ENCODE measurements around the gene PPP1R13B. TPM values are rescaled to one million over a fixed set of nuclear protein-coding genes. Genes with fewer than 3 reads are reported as not detected.

PPP1R13B gene
- total RNA-seq, 1 experiment from 2014 or later, result 17.8 TPM

DNA sequence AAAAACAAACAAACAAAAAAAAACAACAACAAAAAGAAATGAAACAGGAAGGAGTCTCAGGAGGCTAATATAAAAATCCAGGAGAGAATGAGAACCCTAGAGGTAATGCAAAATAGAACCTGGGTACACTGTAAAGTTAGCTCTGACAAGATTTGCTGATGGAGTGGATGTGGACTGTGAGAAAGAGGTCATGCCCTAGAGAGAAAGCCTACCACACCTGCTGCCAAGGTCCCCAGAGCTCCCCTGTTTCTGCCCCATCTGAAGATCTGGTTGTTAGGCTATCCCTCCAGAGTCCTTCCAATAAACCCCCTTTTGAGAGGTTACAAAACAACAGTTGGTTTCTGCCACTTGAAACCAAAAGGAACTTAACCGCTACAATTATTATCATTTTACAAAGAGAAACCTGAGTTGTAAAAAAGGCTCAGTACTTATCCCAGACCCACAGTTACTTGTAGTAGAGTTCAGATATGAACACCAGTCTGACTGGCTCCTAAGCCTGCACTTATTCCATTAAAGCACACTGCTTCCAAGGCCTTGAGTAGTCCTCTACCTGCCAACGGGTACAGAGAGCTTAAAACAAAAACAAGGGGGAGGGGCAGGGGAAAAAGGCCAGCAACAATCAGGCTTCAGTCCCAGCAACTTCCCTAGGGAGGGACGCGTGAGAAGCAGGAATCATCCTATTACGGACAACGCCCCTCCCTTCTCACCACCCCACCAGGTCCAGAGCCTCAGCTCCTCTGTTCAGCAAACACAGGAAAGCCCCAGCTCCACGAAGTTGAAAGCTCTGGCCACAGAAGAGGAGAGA is 27.7 kb downstream of the PPP1R13B start (continued):
- no peak for TF ChIP-seq CTCF (IDR thresholded peaks at IDR 0.05 in 2 of 3, conservative IDR thresholded peaks at IDR 0.05 in 1 of 3; ENCODE audit: borderline replicate concordance in 1 of 3, insufficient read depth in 1 of 3, low read depth in 2 of 3, low read length in 2 of 3)
- TF ChIP-seq EZH2phosphoT487 (IDR thresholded peaks at IDR 0.05; ENCODE audit: borderline replicate concordance), result no peak

GRCh38 chr14:103818870-103819269 is 28.5 kb downstream of the PPP1R13B start:
- no peak for ATAC-seq
- BruUV-seq (replicated peaks), result no TSS peak
- no peak for TF ChIP-seq ATF3 (IDR thresholded peaks at IDR 0.05)
- TF ChIP-seq FOSL1 (IDR thresholded peaks at IDR 0.05; ENCODE audit: low read depth), result no peak
- no peak for TF ChIP-seq POLR2AphosphoS5 (IDR thresholded peaks at IDR 0.05; ENCODE audit: low read depth, low read length)
- TF ChIP-seq, protein P1, sequence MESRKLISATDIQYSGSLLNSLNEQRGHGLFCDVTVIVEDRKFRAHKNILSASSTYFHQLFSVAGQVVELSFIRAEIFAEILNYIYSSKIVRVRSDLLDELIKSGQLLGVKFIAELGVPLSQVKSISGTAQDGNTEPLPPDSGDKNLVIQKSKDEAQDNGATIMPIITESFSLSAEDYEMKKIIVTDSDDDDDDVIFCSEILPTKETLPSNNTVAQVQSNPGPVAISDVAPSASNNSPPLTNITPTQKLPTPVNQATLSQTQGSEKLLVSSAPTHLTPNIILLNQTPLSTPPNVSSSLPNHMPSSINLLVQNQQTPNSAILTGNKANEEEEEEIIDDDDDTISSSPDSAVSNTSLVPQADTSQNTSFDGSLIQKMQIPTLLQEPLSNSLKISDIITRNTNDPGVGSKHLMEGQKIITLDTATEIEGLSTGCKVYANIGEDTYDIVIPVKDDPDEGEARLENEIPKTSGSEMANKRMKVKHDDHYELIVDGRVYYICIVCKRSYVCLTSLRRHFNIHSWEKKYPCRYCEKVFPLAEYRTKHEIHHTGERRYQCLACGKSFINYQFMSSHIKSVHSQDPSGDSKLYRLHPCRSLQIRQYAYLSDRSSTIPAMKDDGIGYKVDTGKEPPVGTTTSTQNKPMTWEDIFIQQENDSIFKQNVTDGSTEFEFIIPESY (IDR thresholded peaks at IDR 0.05; ENCODE audit: extremely low read depth, insufficient replicate concordance, low read length), result no peak
- no peak for TF ChIP-seq ZNF274 (IDR thresholded peaks at IDR 0.05; ENCODE audit: low read depth, low read length)
- TF ChIP-seq CTCF (IDR thresholded peaks at IDR 0.05 in 2 of 3, conservative IDR thresholded peaks at IDR 0.05 in 1 of 3; ENCODE audit: borderline replicate concordance in 1 of 3, insufficient read depth in 1 of 3, low read depth in 2 of 3, low read length in 2 of 3), result no peak
- TF ChIP-seq, protein P2, sequence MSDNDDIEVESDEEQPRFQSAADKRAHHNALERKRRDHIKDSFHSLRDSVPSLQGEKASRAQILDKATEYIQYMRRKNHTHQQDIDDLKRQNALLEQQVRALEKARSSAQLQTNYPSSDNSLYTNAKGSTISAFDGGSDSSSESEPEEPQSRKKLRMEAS (IDR thresholded peaks at IDR 0.05), result no peak
- no peak for TF ChIP-seq SP1 (IDR thresholded peaks at IDR 0.05; ENCODE audit: low read depth)
- no peak for TF ChIP-seq CEBPB (IDR thresholded peaks at IDR 0.05; ENCODE audit: low read depth)
- no peak for TF ChIP-seq RAD21 (IDR thresholded peaks at IDR 0.05; ENCODE audit: low read depth)
- TF ChIP-seq EGR1 (IDR thresholded peaks at IDR 0.05; ENCODE audit: low read depth), result no peak
- TF ChIP-seq EZH2 (IDR thresholded peaks at IDR 0.05), result no peak
- TF ChIP-seq SRF (IDR thresholded peaks at IDR 0.05; ENCODE audit: low read depth), result no peak

More at GRCh38 chr14:103818870-103819269, 28.5 kb downstream of the PPP1R13B start:
- RAD21 ChIA-PET (ENCODE audit: low non-redundant PET in 1 of 2, low total read pairs in 2 of 2, uncharacterized antibody in 2 of 2, unreplicated experiment in 2 of 2), result no interaction called here
- Histone ChIP-seq H3K4me3 (replicated peaks in 1 of 2; ENCODE audit: low read depth in 1 of 2, low read length in 2 of 2) (no peak overlapping the region), H3K36me3 (ENCODE audit: control insufficient read depth in 1 of 2, insufficient read depth in 2 of 2, low read length in 2 of 2) (no peaks in the 10 kb centered on the region), H3K4me1 (ENCODE audit: control insufficient read depth in 1 of 2, insufficient read depth in 2 of 2, low read length in 2 of 2) (peaks cover 0 to 2% of the 10 kb centered on the region in 2 experiments; a peak in 1 of 4 replicates), H3K27ac (ENCODE audit: low read depth, low read length) (no peak overlapping the region), H3K79me2 (ENCODE audit: insufficient read depth, low read length) (peaks cover 24% of the 10 kb centered on the region; the same call in 1 of the 2 replicates), H3K9ac (ENCODE audit: low read length) (no peak overlapping the region), H2AFZ (ENCODE audit: low read depth, low read length, poor library complexity, severe bottlenecking) (no peak overlapping the region), H3K27me3 (ENCODE audit: insufficient read depth, low read length) (no peaks in the 10 kb centered on the region), H4K20me1 (ENCODE audit: insufficient read depth) (no peaks in the 10 kb centered on the region), H3K9me3 (ENCODE audit: control insufficient read depth in 1 of 2, insufficient read depth in 1 of 2, low read depth in 1 of 2, low read length in 2 of 2) (no peaks in the 10 kb centered on the region), H3K4me2 (ENCODE audit: low read length) (no peak overlapping the region), H3K9me2 (ENCODE audit: insufficient read depth) (no peaks in the 10 kb centered on the region)
- CTCF ChIA-PET, result interaction anchor here (5.3 kb wide), 1 partner anchor 10 kb away, joined by 33 read pairs; no protein-coding TSS in a partner anchor
- no peak for DNase-seq (ENCODE audit: low read depth, low spot score)
- intact Hi-C loops (cut with micrococcal nuclease), result no loop called here
- POLR2A ChIA-PET, result no interaction called here
